HuH-7.5 (cell line): ENCODE results near the gene ABTB1.

Experiments
- DNase-seq: peaks from one replicate; pipeline ENCODE4 v3.0.0; 2011; ENCODE audit warnings: low spot score

ABTB1 gene

DNA sequence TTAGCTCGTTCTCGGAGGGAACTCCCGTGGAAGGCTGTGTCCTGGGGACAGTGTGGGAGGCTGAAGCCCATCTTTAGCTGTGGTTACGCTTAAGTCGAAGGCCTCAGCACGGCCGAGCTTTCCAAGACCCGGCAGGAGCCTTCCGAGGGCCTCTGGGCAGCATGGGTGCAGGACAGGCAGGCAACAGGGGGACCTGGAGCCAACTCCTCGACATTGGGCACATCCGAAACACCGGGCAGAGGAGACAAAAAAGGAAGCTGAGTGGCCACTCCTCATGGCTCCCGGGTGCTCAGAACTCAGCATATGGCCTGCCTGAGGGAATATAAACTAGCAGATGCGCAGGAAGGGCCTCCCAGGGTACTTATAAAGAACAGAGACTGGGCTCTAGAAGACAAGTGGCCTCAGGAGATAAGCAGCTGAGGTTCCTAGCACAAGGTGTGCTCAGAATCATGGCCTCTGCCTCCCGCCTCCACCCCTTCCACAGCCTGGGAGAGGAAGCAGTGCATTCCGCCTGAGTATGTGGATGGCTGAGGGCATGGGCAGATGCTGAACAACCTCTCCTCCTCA lies 34.1 kb downstream of the ABTB1 start:
- DNase-seq, result no peak

DNA sequence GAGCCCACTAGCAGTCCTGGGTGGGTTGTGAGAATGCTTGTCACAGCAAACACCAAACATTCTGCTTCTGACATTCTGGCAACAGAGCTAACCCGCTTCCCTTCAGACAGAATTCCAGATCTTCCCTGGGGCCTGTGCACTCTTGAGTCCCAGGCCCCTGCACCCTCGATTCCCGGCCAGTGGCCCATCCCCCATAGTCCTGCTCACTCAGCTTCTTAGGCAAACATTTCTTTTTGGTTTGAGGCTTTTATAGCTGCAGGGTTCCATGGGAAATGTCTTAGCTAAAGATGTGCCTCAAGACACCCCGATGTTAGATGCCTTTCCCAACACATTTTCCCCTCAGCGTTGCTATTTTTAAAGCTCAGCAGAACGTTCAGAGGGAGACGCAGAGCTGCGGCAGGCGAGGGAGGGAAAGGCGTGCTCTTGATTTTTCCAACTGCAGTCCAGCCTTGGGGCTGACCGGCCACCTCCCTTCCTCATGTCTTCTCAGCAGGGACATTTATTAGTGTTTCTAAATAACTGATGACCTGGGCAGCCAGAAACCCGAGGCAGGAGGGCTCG lies 35.2 kb downstream of the ABTB1 start:
- no peak for DNase-seq

DNA sequence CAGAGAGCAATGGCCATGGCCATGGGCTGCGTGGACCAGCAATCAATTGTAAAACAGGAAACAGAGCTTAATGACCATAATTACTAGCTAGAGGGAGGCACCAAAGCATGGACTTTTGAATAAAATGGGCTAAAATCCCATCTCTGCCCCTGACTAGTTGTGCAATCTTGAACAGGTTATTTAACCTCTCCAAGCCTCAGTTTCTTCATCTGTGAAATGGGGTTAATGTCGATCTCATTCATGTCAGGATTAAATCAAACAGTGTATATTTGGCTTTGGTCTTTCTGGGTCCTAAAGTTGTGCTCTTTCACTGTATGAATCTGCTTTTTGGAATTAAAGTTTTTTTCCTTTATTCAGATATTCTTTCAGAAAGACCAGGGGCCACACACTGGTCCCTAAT lies 36.1 kb downstream of the ABTB1 start:
- no peak for DNase-seq

DNA sequence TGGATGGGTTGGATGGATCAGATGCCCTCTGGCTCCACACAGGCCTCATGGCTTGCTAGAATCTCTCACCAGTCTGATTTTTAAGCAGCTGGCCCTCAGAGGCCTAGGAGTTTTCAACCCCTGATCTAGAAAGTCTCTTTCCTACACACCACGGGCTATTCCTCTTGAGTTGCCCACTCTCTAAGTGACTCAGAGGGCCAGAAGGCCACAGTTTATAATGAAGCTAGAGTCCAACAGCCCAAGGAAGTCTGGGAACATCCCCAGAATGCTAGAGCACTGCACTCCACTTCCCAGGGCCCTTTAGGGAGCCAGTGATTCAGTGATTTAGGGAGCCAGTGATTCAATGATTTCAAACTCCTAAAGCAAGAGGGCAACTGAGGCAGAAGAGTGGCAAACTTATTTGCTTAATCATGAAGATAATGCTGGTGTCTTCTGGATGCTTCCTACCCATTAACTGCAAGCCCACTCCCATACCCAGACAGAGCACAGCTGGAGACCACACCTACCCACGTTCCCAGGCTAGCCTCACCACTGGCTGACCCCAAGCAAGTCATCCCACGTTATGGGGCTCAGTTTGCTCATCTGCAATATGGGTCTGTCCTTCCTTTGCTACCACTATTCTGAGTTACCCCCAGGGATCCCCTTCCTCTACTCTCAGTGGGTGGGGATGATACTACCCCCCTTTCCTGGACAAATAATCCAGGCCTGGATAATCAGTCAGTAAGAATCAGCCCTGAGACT lies 36.7 kb downstream of the ABTB1 start:
- no peak for DNase-seq

DNA sequence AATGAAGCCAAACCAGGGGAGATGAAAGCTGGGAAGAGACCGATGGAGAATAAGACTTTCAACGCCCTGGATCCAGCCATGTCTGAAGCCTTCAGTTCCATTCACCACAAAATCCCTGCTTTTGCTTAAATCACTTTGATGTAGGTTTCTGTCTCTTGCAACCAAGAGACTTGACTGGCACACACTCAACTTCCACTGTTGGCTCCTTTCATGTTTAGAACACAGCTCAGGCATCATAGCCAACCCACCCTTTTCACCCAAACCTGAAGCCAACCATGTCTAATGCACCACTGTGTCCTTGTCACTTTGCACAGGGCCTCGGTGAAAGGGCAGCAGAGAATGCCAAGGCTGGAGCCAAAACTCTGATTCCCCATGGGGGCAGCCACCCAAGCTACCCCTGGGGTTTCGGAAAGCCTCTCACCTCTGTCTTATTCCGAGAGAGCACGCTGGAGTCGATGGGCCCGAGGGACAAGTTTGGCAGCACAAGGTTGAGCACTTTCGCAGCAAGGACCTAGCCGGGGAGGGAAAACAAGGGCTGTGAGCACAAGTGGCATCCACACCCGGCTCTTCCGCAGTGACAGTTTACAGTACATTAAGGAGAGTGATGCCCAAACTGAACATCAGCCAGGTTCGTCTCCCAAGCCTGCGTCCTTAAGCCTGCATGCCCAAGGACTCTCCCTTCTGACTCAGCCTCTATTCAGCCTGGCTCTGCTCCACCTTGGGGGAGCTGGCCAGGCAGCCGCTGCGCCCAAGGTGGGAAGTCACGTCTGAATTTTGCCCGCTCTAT lies 37.6 kb downstream of the ABTB1 start:
- no peak for DNase-seq

DNA sequence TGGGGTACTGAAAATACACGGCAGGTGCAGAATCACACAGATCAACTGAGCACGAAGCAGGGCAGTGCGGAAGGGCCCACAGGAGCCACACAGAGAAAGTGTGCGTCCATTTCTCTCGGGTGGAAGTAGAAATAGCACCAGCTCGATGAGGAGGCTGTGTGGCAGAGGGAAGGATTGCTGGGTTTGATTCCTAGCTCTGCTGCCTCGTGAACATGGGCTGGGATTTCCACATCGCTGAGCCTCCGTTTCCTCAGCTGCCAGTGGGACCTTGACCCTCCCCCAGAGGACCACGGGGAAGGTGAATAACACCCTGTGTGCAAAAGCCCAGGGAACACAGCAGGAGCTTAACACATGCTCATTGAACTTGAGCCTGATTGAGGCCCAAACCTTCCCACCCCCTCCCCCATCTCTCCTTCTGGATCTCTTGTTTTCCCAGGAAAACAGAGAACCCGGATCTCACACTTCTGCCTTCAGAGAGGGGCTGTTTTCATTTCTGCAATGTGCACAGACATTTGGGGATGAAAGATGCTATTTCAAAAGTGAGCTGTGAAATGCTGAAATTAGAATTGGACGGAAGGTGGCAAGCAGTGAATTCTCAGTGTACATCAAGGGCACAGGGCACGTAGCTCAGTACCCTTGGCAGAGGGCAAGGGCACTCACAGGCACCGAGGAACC lies 38.4 kb downstream of the ABTB1 start:
- no peak for DNase-seq

DNA sequence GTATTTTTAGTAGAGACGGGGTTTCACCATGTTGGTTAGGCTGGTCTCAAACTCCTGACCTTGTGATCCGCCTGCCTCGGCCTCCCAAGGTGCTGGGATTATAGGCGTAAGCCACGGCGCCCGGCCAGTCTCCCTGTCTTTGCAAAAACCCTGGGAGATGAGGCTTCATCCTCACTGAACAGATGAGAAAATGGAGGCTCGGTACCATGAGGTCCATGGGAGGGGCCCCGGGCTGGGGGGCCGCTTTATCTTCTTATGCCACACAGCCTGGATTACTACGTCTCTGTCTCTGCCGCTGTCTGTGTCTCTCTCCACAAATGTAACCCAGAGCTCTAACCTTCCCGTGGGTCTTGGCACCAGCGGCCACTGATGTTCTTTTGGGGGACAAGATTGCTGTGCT lies 39.1 kb downstream of the ABTB1 start:
- no peak for DNase-seq

DNA sequence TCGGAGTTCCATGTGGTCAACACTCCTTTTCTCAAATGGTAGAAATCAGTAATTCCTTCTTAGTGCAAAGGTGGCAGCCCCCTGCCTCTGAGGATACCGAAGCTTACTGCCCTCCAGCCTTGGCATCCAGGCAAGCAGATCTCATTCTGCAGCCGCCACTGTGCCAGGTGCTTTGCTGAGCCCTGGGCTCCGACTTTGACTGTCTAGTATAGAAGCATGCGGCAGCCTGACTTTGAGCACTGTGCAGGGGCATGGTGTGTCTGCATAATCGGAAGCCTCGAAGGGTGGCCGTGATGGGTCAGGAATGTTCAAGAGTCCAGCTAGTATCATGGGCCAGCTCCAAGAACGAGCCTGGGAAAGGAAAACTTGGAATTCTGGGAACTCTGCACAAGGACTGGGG lies 39.7 kb downstream of the ABTB1 start:
- no peak for DNase-seq

DNA sequence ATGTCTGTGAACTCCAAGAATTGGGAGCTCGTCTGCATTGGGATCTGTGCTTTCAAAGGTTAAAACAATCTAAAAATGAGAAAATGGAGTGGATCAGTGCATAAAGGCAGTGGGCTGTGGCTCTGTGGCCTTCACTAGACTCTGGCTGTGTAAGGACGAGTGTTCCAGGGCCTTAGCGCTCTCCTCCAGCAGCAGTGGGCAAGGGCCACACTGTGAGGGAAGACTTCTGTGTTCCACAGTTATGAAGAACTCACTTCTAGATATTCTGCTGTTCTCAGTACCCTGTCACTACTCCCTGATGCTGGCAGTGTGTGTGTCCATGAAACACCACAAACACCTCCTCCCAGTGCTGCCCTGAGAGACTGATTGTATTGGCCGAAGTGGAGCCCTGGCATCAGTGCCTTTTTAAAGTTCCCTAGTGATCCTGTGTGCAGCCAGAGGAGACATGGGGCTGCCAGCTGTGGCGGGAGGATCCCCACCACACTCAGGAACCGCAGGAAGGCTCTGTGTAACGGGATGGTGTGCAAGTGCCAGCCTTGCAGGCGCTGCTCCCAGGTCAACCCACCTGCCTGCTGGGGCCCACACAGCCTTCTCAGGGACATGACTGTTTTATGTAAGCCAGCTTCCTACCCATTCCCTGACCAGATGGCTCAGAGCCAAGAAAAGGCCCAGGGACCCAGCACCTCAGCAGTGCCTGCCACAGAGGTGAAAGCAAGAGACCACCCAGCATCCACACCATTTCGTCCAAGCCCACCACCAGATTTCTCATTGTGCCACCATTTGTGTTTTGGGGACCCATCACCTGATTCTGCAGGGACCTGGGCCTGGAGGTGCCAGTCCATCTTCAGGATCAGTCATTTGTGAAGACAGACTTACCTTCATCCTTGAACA lies 40.4 kb downstream of the ABTB1 start:
- no peak for DNase-seq

DNA sequence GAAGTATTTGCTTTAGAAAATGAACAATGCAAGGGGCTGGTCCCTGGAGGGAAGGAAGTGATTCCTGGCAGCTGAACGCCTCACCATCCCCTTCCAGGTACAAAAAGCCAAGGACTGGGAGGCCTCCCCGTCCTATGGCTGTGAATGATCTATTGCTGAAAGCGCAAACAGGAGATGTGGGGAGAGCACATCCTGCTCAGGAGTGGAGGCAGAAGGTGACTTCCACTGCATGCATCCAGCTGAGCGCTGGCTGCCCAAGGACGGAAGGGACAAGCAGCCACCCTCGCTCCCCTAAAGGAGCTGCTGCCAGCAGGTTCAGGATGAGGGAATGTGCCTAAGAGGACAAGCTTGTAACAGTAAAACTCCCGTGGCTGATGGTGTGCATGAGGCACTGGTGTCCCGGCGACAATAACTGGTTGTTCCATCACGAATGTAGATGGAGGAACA lies 41.4 kb downstream of the ABTB1 start:
- no peak for DNase-seq

DNA sequence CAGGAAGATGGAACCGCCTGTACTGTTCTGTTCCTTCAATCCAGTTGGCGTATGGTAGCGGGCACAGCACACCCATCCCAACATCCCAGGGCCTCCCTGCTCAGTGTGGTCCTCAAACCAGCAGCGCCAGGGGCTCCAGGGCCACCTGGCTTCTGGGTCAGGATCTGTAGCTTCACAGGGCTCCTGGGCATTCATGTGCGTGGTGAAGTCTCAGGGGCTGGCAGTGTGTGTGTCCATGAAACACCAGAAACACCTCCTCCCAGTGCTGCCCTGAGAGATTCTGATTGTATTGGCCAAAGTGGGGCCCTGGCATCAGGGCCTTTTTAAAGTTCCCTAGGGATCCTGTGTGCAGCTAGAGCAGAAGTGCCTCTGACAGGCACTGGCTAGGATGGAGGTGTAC lies 42.1 kb downstream of the ABTB1 start:
- DNase-seq, result no peak

DNA sequence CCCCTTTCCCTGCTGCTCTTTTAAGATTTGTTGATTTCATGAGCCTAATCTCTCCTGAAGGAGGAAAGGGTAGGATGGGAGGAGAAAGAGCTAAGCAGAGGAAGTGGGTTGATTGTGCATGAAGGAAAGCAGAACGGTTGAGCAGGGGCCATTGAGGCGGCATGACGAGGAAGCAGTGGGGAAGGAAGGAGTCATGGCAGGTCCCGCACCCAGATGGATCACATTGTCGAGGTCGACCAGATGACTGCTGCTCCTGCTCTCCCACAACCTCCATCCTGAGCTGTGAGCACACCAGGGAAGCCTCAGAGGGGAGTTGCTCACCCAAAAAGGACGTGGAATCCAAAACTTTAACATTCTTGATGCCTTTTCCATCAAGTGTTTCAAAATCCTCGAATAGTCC lies 42.8 kb downstream of the ABTB1 start:
- no peak for DNase-seq

DNA sequence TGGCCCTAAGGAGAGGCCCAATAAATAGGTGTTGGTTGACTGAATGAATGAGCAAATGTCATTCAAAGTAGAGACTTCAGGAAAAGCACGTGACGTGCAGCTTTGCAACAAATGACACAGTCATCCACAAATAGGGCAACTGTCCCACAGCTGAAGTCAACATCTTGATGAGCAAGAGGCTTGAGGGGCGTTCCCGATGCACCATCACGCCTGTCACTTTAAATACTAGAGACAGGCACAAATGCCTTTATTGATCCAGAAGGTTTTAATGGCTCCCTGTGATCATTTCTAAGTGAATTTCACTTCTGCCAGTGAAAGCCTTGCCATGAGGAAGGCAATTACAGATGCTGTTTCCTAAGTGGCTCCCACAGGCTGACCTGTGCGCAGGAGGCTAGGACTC lies 43.6 kb downstream of the ABTB1 start:
- DNase-seq, result no peak

DNA sequence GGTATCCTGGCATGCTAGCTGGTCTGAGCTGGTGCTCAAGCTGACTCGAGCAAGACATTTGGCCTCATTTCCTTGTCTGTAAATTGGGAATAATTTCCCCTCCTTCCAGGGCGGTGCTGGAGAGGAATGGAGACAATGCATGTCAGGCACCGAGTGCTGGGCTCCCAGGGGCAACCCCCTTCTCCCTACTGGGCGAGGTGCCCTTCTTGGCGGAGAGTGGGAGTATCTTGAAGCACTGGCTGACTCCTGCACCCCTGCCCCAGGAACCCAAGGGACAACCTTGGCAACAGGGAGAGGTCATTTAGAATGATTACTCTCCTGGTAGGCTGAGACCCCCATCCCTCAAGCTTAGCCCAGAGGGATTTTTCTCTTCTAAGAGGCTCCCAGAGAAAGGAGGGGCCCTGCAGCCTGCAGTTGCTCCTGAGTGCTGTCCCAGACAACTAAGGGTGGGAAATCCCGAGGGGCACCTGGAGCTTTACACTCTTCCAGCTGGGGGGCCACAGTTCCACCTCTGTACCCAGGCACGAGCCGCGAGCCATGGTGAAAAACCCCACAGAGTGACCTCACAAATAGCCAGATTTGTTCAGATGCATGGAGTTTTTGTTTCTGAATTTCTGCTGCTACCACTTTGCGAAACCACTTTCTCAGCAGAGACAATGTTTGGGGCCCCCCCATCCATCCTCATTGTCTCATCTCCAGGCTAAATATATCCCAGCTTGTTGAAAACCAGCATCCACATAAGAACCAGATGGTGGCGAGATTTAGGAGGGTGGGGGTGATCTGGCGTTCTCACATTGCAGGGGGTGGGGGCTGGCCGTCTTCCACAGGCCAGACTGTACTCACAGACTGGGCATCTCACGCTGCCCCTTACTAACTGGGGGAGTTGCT lies 44.8 kb downstream of the ABTB1 start:
- DNase-seq, result no peak

DNA sequence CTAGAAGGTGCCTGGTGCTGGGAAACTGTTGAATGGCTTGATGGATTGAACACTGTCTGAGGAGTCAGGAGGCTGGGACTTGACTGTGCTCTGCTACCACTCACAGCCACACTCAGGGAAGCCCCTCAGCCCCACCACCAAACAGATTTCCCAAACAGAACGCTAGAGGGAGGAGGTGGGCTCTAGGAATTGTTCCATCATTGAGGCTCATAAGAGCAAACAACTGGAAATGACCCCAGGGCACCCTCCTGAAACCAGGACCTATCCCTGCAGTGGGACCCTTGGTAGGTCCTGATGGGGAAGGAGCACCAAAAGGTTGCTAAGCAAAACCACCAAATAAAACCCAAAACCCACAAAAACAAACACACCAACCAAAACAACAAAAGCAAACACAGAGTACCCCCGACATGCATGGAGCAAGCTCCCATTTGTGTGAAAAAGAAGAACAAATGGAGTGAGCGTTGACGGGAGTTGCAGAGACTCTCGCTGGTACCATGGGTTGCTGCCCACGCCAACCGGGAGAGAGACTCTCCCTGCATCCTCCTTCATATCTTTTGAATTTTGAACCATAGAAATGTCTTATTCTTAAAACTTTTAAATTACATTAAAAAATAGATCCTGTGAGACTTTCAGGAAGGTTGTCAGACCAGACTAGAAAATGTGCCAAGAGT lies 45.6 kb downstream of the ABTB1 start:
- no peak for DNase-seq

DNA sequence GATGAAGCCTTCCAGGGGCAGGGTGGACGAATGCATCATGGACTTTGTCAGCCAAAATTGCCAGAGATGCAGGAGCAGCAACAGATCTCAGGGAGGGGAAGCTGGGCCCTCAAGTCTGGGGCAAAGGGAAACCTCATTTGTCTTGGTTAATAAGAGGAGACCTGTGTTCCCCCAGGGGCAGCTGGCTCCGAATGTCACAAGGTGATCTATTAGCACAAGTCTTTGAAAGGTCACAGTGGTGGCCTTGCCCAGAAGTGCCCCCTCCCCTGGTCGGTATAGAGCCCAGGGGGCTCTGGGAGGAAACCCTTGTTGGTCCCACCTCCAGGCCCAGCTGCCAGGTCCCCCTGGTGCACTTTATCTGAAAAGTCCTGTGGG lies 46.2 kb downstream of the ABTB1 start:
- DNase-seq, result no peak

DNA sequence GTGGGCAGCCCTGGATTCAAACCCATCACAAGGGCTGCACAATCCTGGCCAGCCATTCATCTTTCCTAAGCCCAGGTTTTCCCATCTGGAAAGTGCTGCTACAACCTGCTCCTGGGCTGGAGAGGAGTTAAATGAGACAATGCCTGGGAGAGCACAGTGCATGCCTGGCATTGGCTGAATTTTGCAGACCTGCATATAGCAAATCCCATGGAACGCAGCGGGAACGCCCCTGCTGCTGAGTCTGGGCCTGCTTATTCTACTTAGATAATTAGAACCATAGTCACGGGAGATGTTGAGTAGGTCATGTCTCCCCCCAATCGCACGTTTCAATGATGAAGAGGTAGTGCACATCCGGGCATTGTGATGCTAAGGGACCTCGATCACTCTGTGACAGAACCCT lies 46.6 kb downstream of the ABTB1 start:
- no peak for DNase-seq

DNA sequence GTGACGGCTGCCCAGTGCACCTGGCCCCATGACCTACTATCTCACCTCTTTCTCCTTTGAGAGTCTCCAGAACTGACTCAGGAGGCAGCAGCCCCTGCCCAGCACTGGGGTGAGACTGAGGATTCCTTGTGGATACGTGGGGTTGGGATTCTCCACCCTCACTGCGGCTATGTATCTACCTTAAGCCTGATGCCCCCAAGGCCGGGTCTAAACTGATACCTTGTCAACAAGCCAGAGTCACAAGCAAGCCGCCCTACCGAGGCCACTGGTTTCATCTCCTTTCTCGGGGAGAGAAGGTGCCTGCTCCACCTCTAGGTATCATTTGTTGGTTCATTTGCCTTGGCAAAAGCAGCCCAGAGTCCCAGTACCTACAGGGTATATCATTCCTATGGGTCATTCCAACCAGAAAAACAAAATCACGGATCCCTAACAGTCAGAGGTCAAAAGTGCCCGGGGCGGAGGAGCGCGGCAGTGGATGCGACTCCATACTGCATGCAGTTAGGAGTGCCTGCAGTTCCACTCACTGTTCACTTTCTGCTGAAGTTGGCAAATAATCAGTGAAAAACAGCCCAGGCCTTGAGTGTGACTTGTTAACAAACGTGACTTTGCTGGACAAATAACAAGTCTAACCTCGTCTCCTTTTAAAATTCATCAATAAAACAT lies 47.5 kb downstream of the ABTB1 start:
- no peak for DNase-seq
